Measurements from ENCODE around the gene CCDC3. TPM values are rescaled to one million over a fixed set of nuclear protein-coding genes. Genes with fewer than 3 reads are reported as not detected.

CCDC3 gene
- total RNA-seq, 1 donor from 2014 or later: 14.1 TPM

- no peak for DNase-seq (ENCODE audit: extremely low spot score, unreplicated experiment)
- Mint-ChIP-seq H3K36me3 (ENCODE audit: unreplicated experiment) (no peaks in the 10 kb centered on the region), H3K27me3 (ENCODE audit: unreplicated experiment) (peaks cover 44% of the 10 kb centered on the region), H3K27ac (ENCODE audit: unreplicated experiment) (no peak overlapping the region), H3K4me1 (ENCODE audit: unreplicated experiment) (peaks cover 16% of the 10 kb centered on the region), H3K9me3 (ENCODE audit: unreplicated experiment) (no peaks in the 10 kb centered on the region), H3K4me3 (ENCODE audit: unreplicated experiment) (no peak overlapping the region)
- no peak for TF ChIP-seq CTCF (IDR thresholded peaks at IDR 0.05)
Measured at GRCh38 chr10:13003004-13003403, 1.5 kb upstream of the CCDC3 start.

GRCh38 chr10:13001887-13002212, 337 bp upstream of the CCDC3 start:
- Mint-ChIP-seq H3K27ac (ENCODE audit: unreplicated experiment) (no peak overlapping the region), H3K4me3 (ENCODE audit: unreplicated experiment) (peak overlapping the region; percentile 60), H3K4me1 (ENCODE audit: unreplicated experiment) (peaks cover 16% of the 10 kb centered on the region), H3K27me3 (ENCODE audit: unreplicated experiment) (peaks cover 35% of the 10 kb centered on the region), H3K36me3 (ENCODE audit: unreplicated experiment) (no peaks in the 10 kb centered on the region), H3K9me3 (ENCODE audit: unreplicated experiment) (no peaks in the 10 kb centered on the region)
- no peak for TF ChIP-seq CTCF (IDR thresholded peaks at IDR 0.05)
- no peak for DNase-seq (ENCODE audit: extremely low spot score, unreplicated experiment)

- TF ChIP-seq CTCF (IDR thresholded peaks at IDR 0.05): no peak
- peak overlapping the region; percentile 75 for H3K4me3 Mint-ChIP-seq (ENCODE audit: unreplicated experiment)
- H3K9me3 Mint-ChIP-seq (ENCODE audit: unreplicated experiment): no peaks in the 10 kb centered on the region
- no peaks in the 10 kb centered on the region for H3K36me3 Mint-ChIP-seq (ENCODE audit: unreplicated experiment)
- H3K27me3 Mint-ChIP-seq (ENCODE audit: unreplicated experiment): peaks cover 27% of the 10 kb centered on the region
- H3K27ac Mint-ChIP-seq (ENCODE audit: unreplicated experiment): no peak overlapping the region
- H3K4me1 Mint-ChIP-seq (ENCODE audit: unreplicated experiment): peaks cover 23% of the 10 kb centered on the region
- no peak for DNase-seq (ENCODE audit: extremely low spot score, unreplicated experiment)
Measured at GRCh38 chr10:13000431-13000830, 1.1 kb downstream of the CCDC3 start.

GRCh38 chr10:12999849-13000248, 1.7 kb downstream of the CCDC3 start:
- peak overlapping the region; percentile 75 for H3K4me3 Mint-ChIP-seq (ENCODE audit: unreplicated experiment)
- peaks cover 25% of the 10 kb centered on the region for H3K4me1 Mint-ChIP-seq (ENCODE audit: unreplicated experiment)
- no peak for DNase-seq (ENCODE audit: extremely low spot score, unreplicated experiment)
- no peak for TF ChIP-seq CTCF (IDR thresholded peaks at IDR 0.05)
- peaks cover 22% of the 10 kb centered on the region for H3K27me3 Mint-ChIP-seq (ENCODE audit: unreplicated experiment)
- no peaks in the 10 kb centered on the region for H3K9me3 Mint-ChIP-seq (ENCODE audit: unreplicated experiment)
- no peaks in the 10 kb centered on the region for H3K36me3 Mint-ChIP-seq (ENCODE audit: unreplicated experiment)
- H3K27ac Mint-ChIP-seq (ENCODE audit: unreplicated experiment): no peak overlapping the region

GRCh38 chr10:12995425-12995861, 6.1 kb downstream of the CCDC3 start:
- peaks cover 14% of the 10 kb centered on the region for H3K4me1 Mint-ChIP-seq (ENCODE audit: unreplicated experiment)
- DNase-seq (ENCODE audit: extremely low spot score, unreplicated experiment): no peak
- H3K36me3 Mint-ChIP-seq (ENCODE audit: unreplicated experiment): no peaks in the 10 kb centered on the region
- H3K27ac Mint-ChIP-seq (ENCODE audit: unreplicated experiment): no peak overlapping the region
- H3K27me3 Mint-ChIP-seq (ENCODE audit: unreplicated experiment): peaks cover 11% of the 10 kb centered on the region
- no peak for TF ChIP-seq CTCF (IDR thresholded peaks at IDR 0.05)
- H3K4me3 Mint-ChIP-seq (ENCODE audit: unreplicated experiment): no peak overlapping the region
- no peaks in the 10 kb centered on the region for H3K9me3 Mint-ChIP-seq (ENCODE audit: unreplicated experiment)

Measured in osteocyte (in vitro differentiated cells).